ENCODE measurements around the gene DENND5B.

The DENND5B gene

DNA sequence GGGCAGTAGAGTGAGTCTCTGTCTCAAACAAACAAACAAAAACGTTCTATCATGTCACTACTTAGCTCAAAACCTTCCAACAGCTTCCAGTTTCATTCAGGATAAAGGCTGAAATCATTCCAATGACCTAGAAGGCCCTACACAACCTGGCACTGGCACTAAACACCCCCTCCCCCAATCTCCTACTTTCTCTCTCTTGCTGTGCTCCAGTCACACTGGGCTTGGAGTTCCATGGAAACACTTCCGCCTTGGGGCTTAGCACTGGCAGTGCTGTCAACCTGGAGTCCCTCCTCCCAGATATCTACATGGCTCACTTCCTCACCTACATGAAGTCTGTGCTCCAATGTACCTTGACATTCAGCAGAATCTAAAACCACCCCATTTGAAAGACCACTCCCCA is 199.9 kb downstream of the DENND5B start:
- Histone ChIP-seq H3K4me2 (ENCODE audit: low read length) (no peak overlapping the region), H3K27ac (ENCODE audit: low read length) (no peak overlapping the region), H2AFZ (ENCODE audit: low read depth, low read length) (no peak overlapping the region), H4K20me1 (ENCODE audit: insufficient read depth, low read length) (no peaks in the 10 kb centered on the region), H3K4me1 (ENCODE audit: low read length) (no peaks in the 10 kb centered on the region), H3K27me3 (ENCODE audit: low read depth, low read length) (no peaks in the 10 kb centered on the region), H3K9ac (ENCODE audit: low read length) (no peak overlapping the region), H3K36me3 (replicated peaks; ENCODE audit: low read depth, low read length) (peaks cover 7% of the 10 kb centered on the region), H3K4me3 (ENCODE audit: low read length) (no peak overlapping the region), H3K9me3 (ENCODE audit: insufficient read depth, low read length) (no peaks in the 10 kb centered on the region), H3K79me2 (ENCODE audit: low read length) (no peaks in the 10 kb centered on the region)
- TF ChIP-seq CTCF (IDR thresholded peaks at IDR 0.05; ENCODE audit: low read depth, low read length) (no peak), EZH2phosphoT487 (IDR thresholded peaks at IDR 0.05; ENCODE audit: low read depth) (no peak)

DNA sequence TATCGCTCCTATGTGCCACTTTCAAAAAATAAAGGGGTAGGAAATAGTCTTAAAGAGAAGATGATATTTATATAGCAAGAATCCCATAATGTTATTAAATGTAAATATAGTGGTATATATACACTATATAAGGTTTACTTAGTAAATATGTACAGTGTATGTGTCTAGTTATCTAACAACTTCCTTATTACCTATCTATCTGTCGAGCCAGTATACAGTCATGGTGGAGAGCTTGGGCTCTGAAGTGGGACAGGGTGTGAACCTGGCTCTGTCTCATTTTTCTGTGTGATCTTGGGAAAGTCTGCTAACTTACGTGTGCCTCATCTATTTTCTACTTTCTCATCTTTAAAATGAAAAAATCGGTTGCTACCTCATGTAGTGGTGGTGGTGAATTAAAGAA is 202.2 kb downstream of the DENND5B start:
- peaks cover 7% of the 10 kb centered on the region for H3K36me3 ChIP-seq (replicated peaks; ENCODE audit: low read depth, low read length)
- H3K79me2 ChIP-seq (ENCODE audit: low read length): no peaks in the 10 kb centered on the region
- H3K9me3 ChIP-seq (ENCODE audit: insufficient read depth, low read length): no peaks in the 10 kb centered on the region
- no peak overlapping the region for H3K4me3 ChIP-seq (ENCODE audit: low read length)
- no peak overlapping the region for H3K9ac ChIP-seq (ENCODE audit: low read length)
- TF ChIP-seq EZH2phosphoT487 (IDR thresholded peaks at IDR 0.05; ENCODE audit: low read depth): no peak
- no peak for TF ChIP-seq CTCF (IDR thresholded peaks at IDR 0.05; ENCODE audit: low read depth, low read length)
- H3K4me1 ChIP-seq (ENCODE audit: low read length): no peaks in the 10 kb centered on the region
- no peaks in the 10 kb centered on the region for H4K20me1 ChIP-seq (ENCODE audit: insufficient read depth, low read length)
- no peaks in the 10 kb centered on the region for H3K27me3 ChIP-seq (ENCODE audit: low read depth, low read length)
- no peak overlapping the region for H3K4me2 ChIP-seq (ENCODE audit: low read length)
- no peak overlapping the region for H3K27ac ChIP-seq (ENCODE audit: low read length)
- no peak overlapping the region for H2AFZ ChIP-seq (ENCODE audit: low read depth, low read length)

- Histone ChIP-seq H3K36me3 (replicated peaks; ENCODE audit: low read depth, low read length) (peaks cover 7% of the 10 kb centered on the region), H3K9ac (ENCODE audit: low read length) (no peak overlapping the region)
Observed at GRCh38 chr12:31387466-31387865, 203.5 kb downstream of the DENND5B start.

DNA sequence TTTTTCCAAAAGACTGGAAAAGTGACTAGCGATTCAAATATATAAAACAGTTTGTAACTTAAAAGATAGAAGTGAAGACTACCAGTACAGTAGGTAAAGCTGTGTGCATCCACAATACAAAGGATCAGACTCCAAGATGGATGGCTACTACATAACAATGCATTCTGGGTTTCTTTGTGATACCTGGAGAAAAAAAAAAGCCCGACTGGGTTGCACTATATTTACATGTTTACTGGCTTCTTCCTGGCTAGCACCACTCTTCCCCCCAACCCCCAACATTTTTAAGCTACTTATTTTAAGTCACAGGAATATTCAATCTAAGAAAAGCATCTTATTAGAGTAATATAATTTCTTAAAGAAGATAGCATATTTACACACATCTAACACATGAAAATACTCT is 203.9 kb downstream of the DENND5B start:
- Histone ChIP-seq H3K79me2 (ENCODE audit: low read length) (no peaks in the 10 kb centered on the region), H3K36me3 (replicated peaks; ENCODE audit: low read depth, low read length) (peaks cover 7% of the 10 kb centered on the region), H3K4me3 (ENCODE audit: low read length) (no peak overlapping the region), H2AFZ (ENCODE audit: low read depth, low read length) (no peak overlapping the region), H3K27me3 (ENCODE audit: low read depth, low read length) (no peaks in the 10 kb centered on the region), H4K20me1 (ENCODE audit: insufficient read depth, low read length) (no peaks in the 10 kb centered on the region), H3K9me3 (ENCODE audit: insufficient read depth, low read length) (no peaks in the 10 kb centered on the region), H3K9ac (ENCODE audit: low read length) (no peak overlapping the region), H3K4me1 (ENCODE audit: low read length) (peaks cover 11% of the 10 kb centered on the region), H3K4me2 (ENCODE audit: low read length) (no peak overlapping the region), H3K27ac (ENCODE audit: low read length) (no peak overlapping the region)
- TF ChIP-seq EZH2phosphoT487 (IDR thresholded peaks at IDR 0.05; ENCODE audit: low read depth) (no peak), CTCF (IDR thresholded peaks at IDR 0.05; ENCODE audit: low read depth, low read length) (no peak)

More at GRCh38 chr12:31387466-31387865, 203.5 kb downstream of the DENND5B start:
- H3K4me1 ChIP-seq (ENCODE audit: low read length): peaks cover 11% of the 10 kb centered on the region
- H3K27ac ChIP-seq (ENCODE audit: low read length): no peak overlapping the region
- H3K9me3 ChIP-seq (ENCODE audit: insufficient read depth, low read length): no peaks in the 10 kb centered on the region
- H3K79me2 ChIP-seq (ENCODE audit: low read length): no peaks in the 10 kb centered on the region
- no peaks in the 10 kb centered on the region for H4K20me1 ChIP-seq (ENCODE audit: insufficient read depth, low read length)
- no peak overlapping the region for H3K4me2 ChIP-seq (ENCODE audit: low read length)
- no peak overlapping the region for H3K4me3 ChIP-seq (ENCODE audit: low read length)
- TF ChIP-seq EZH2phosphoT487 (IDR thresholded peaks at IDR 0.05; ENCODE audit: low read depth) (no peak), CTCF (IDR thresholded peaks at IDR 0.05; ENCODE audit: low read depth, low read length) (no peak)
- no peak overlapping the region for H2AFZ ChIP-seq (ENCODE audit: low read depth, low read length)
- H3K27me3 ChIP-seq (ENCODE audit: low read depth, low read length): no peaks in the 10 kb centered on the region
